ENCODE data around the gene TGM3.

DNA sequence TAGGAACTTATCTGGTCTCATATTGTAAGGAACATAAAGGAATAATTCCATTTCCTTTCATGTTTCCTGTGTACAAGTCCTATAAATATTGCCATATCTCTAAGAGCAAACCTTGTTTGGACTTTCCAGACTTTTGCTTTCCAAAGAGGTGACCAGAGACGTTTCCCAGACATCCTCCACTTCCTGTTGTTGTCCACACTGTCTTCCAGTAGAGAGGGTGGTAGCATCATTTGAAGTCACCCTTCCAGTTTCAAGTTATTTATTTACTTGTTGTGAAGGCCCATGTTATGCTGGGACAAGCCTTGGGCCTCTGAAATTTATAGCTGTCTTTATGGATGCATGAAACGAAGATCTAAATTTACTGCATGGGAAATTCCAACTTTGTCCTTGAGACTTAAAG lies 10.6 kb upstream of the TGM3 start:
- TF ChIP-seq, protein P1, sequence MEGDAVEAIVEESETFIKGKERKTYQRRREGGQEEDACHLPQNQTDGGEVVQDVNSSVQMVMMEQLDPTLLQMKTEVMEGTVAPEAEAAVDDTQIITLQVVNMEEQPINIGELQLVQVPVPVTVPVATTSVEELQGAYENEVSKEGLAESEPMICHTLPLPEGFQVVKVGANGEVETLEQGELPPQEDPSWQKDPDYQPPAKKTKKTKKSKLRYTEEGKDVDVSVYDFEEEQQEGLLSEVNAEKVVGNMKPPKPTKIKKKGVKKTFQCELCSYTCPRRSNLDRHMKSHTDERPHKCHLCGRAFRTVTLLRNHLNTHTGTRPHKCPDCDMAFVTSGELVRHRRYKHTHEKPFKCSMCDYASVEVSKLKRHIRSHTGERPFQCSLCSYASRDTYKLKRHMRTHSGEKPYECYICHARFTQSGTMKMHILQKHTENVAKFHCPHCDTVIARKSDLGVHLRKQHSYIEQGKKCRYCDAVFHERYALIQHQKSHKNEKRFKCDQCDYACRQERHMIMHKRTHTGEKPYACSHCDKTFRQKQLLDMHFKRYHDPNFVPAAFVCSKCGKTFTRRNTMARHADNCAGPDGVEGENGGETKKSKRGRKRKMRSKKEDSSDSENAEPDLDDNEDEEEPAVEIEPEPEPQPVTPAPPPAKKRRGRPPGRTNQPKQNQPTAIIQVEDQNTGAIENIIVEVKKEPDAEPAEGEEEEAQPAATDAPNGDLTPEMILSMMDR (conservative IDR thresholded peaks at IDR 0.05 in 1 of 2, IDR thresholded peaks at IDR 0.05 in 1 of 2; ENCODE audit: low read depth in 1 of 2, low read length in 2 of 2): no peak
- no peak for TF ChIP-seq EZH2 (IDR thresholded peaks at IDR 0.05; ENCODE audit: low read length, missing control alignments)
